Natural killer cell (primary cell): Measurements from ENCODE around the gene ATP13A5. TPM values are rescaled to one million over a fixed set of nuclear protein-coding genes. Genes with fewer than 3 reads are reported as not detected.

Experiments
- ATAC-seq, 3 donors: fragments of 150-1000 bp in 2 of 3; fragments of 200-7000 bp in 1 of 3; cut with Tn5 transposase; 1 replicate in 1 of 3; 2 replicates in 2 of 3; pipeline ENCODE4 v1.10.0; 2021; ENCODE audit warnings: mild to moderate bottlenecking in 2 of 3, moderate library complexity in 2 of 3
- DNase-seq, 2 donors: peaks; one replicate each; pipeline versions ENCODE4 v3.0.0 to v3.0.0-alpha.2; 2013 to 2021; ENCODE audit warnings: mixed read lengths in 1 of 2
- H3K27ac ChIP-seq: one replicate; pipeline ENCODE4 v1.5.1; 2013; ENCODE audit warnings: mild to moderate bottlenecking, low read length
- H3K27me3 ChIP-seq: one replicate; pipeline ENCODE4 v1.6.1; 2013; ENCODE audit warnings: low read length; ENCODE audit not compliant: control insufficient read depth, insufficient read depth
- H3K36me3 ChIP-seq: one replicate; pipeline ENCODE4 v1.6.1; 2013; ENCODE audit warnings: low read length; ENCODE audit not compliant: control insufficient read depth, insufficient read depth
- H3K4me1 ChIP-seq: one replicate; pipeline ENCODE4 v1.6.1; 2013; ENCODE audit warnings: low read length; ENCODE audit not compliant: control insufficient read depth, insufficient read depth
- H3K4me3 ChIP-seq: one replicate; pipeline ENCODE4 v1.5.1; 2013; ENCODE audit warnings: low read length
- H3K9me3 ChIP-seq: one replicate; pipeline ENCODE4 v1.6.1; 2013; ENCODE audit warnings: low read length; ENCODE audit not compliant: control insufficient read depth, insufficient read depth
- H3K27ac Mint-ChIP-seq, 2 donors: one replicate each; pipeline ENCODE4 v1.8.0; 2022; ENCODE audit warnings: mild to moderate bottlenecking in 2 of 2, mixed read lengths in 2 of 2, moderate library complexity in 1 of 2
- H3K27me3 Mint-ChIP-seq, 2 donors: one replicate each; pipeline ENCODE4 v1.8.0; 2022; ENCODE audit warnings: low read depth in 2 of 2, mixed read lengths in 2 of 2
- H3K36me3 Mint-ChIP-seq: one replicate; pipeline ENCODE4 v1.8.0; 2022; ENCODE audit warnings: mixed read lengths
- H3K4me1 Mint-ChIP-seq, 2 donors: one replicate each; pipeline ENCODE4 v1.8.0; 2022; ENCODE audit warnings: mixed read lengths in 2 of 2
- H3K4me3 Mint-ChIP-seq: one replicate; pipeline ENCODE4 v1.8.0; 2022; ENCODE audit warnings: mild to moderate bottlenecking, moderate library complexity, mixed read lengths
- H3K9me3 Mint-ChIP-seq, 2 donors: one replicate each; pipeline ENCODE4 v1.8.0; 2022; ENCODE audit warnings: mixed read lengths in 2 of 2
- WGBS: methylation state at CpG from one replicate; pipeline ENCODE4 v1.1.7; 2013; ENCODE audit warnings: missing lambda C conversion rate; ENCODE audit not compliant: insufficient coverage; 5-methylcytosine and 5-hydroxymethylcytosine counted together
- intact Hi-C: fragments of 100-400 bp; cut with micrococcal nuclease; formaldehyde crosslinking; loops from one replicate; pipeline ENCODE4 v1.14.2; 2022
- total RNA-seq, 4 donors: library from RNA; stranded (reverse); fragments of 120-200 nt in 1 of 4; gene quantifications; one replicate each; pipeline versions ENCODE4 v1.2.3 to v1.2.4, GENCODE V29; 2013 to 2022
- TF ChIP-seq, protein P1 (sequence below): fragments of 200-600 bp; IDR thresholded peaks from one replicate; pipeline ENCODE4 v1.8.0; 2022; ENCODE audit warnings: antibody characterized with exemption

Gene ATP13A5
- total RNA-seq, 3 donors from 2014 or later (not counting 1 experiment from before 2014, with no cell fraction given) = not detected

DNA sequence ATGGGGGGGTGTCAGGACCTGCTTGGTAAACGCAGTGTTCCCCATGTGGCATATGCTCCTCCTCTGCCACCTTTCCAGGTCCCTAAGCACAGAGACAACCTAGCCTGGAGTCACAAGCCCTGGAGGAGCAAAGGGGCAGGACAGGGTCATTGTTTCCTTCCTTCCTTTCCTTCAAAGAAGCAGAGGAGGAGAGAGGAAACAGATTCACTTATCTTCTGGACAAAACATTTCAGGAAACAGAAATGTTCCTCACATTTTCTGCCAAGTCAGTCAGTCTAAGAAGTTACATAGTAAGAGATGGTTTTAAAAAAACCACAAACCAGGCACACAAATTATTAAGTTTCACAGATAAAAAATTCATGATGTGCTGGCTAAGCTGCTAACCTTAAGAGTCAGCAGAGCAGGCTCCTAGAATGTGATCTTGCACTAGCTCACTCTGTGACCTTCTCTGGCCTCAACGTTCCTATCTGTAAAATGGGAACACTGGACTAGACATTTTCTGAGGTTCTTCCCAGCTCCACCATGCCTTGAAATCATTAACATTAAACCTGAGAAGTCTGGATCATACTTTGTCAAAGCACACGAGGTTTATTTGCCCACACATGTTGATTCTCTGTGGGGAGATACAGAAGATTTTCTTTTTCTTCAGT, 47.9 kb downstream of the ATP13A5 start:
- 54% methylated on average over 3 of the region's 3 CpGs for WGBS
- H3K4me1 ChIP-seq = no peaks in the 10 kb centered on the region
- no peaks in the 10 kb centered on the region for H3K9me3 ChIP-seq
- H3K27ac ChIP-seq = no peak overlapping the region
- TF ChIP-seq, protein P1, sequence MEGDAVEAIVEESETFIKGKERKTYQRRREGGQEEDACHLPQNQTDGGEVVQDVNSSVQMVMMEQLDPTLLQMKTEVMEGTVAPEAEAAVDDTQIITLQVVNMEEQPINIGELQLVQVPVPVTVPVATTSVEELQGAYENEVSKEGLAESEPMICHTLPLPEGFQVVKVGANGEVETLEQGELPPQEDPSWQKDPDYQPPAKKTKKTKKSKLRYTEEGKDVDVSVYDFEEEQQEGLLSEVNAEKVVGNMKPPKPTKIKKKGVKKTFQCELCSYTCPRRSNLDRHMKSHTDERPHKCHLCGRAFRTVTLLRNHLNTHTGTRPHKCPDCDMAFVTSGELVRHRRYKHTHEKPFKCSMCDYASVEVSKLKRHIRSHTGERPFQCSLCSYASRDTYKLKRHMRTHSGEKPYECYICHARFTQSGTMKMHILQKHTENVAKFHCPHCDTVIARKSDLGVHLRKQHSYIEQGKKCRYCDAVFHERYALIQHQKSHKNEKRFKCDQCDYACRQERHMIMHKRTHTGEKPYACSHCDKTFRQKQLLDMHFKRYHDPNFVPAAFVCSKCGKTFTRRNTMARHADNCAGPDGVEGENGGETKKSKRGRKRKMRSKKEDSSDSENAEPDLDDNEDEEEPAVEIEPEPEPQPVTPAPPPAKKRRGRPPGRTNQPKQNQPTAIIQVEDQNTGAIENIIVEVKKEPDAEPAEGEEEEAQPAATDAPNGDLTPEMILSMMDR = no peak
- H3K36me3 ChIP-seq = no peaks in the 10 kb centered on the region
- H3K9me3 Mint-ChIP-seq = peaks cover 3 to 4% of the 10 kb centered on the region in 2 donors
- H3K27me3 ChIP-seq = no peaks in the 10 kb centered on the region
- ATAC-seq (no peak), DNase-seq (no peak)
- H3K27me3 Mint-ChIP-seq = no peaks in the 10 kb centered on the region
- no peak overlapping the region for H3K27ac Mint-ChIP-seq
- H3K4me3 ChIP-seq = no peak overlapping the region
- H3K36me3 Mint-ChIP-seq = no peaks in the 10 kb centered on the region
- H3K4me1 Mint-ChIP-seq = no peaks in the 10 kb centered on the region
- H3K4me3 Mint-ChIP-seq = no peak overlapping the region
- intact Hi-C loops = no loop called here

DNA sequence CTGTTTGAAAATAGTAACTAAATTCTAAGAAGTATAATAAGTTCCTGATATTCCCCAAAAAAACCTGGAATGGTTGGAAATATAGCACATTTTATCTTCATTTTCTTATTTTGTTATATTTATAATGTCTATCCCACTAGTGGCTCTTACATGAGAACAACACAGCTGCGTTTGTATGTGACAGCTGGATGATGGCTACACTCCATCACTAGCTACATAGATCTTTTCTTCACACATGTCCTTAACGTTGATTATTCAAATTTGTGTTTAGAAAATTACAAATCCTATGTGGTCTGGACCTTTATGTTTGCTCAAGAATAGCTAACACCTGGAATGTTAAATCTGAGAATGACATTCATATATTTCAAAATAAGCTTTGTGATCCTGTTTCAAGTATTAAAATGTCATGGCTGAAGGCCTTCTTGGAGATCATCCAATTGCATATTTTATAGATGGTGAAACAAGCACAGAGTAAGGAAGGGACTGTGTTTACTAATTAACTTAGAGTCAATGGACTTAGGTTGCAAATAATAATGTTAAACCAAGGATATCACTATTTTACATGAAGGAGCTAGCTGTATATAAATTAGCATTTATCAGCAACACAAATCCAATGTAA, 60.8 kb downstream of the ATP13A5 start:
- no peak for DNase-seq
- no peak overlapping the region for H3K27ac ChIP-seq
- ATAC-seq = no peak
- H3K4me3 Mint-ChIP-seq = no peak overlapping the region
- no peaks in the 10 kb centered on the region for H3K4me1 ChIP-seq
- no peaks in the 10 kb centered on the region for H3K4me1 Mint-ChIP-seq
- no peaks in the 10 kb centered on the region for H3K36me3 Mint-ChIP-seq
- TF ChIP-seq, protein P1 = no peak
- no peak overlapping the region for H3K4me3 ChIP-seq
- intact Hi-C loops = no loop called here
- H3K27me3 ChIP-seq = no peaks in the 10 kb centered on the region
- H3K27ac Mint-ChIP-seq = no peak overlapping the region
- no peaks in the 10 kb centered on the region for H3K9me3 ChIP-seq
- no peaks in the 10 kb centered on the region for H3K36me3 ChIP-seq
- WGBS = 88% methylated on average over 1 of the region's 2 CpGs
- peaks cover 0 to 4% of the 10 kb centered on the region in 2 donors for H3K9me3 Mint-ChIP-seq
- no peaks in the 10 kb centered on the region for H3K27me3 Mint-ChIP-seq

DNA sequence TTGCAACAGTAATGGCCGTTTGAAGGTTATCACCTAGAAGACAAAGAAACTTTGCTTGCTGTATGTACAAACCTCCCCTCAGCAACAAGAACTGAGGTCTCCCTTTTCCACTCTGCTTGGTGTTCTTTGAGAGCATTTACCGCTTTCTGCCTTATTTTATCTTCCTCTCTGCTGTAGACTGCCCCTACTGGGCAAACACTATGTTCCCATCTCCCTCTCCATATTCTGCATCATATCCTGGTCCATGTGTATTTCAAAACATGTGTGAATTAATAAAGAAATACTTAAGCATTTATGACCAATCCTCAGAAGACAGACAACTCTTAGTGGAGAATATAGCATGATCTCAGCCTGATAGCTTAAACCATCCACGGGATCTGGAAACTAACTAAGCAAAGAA, 64.4 kb downstream of the ATP13A5 start:
- ATAC-seq = no peak
- H3K4me3 ChIP-seq = no peak overlapping the region
- H3K4me1 Mint-ChIP-seq = no peaks in the 10 kb centered on the region
- no peaks in the 10 kb centered on the region for H3K27me3 Mint-ChIP-seq
- no peak overlapping the region for H3K4me3 Mint-ChIP-seq
- H3K27me3 ChIP-seq = no peaks in the 10 kb centered on the region
- H3K27ac Mint-ChIP-seq = no peak overlapping the region
- no peak for DNase-seq
- H3K27ac ChIP-seq = no peak overlapping the region
- WGBS = 83% methylated on average over 3 of the region's 3 CpGs
- H3K9me3 ChIP-seq = no peaks in the 10 kb centered on the region
- H3K9me3 Mint-ChIP-seq = peaks cover 0 to 4% of the 10 kb centered on the region in 2 donors
- H3K36me3 ChIP-seq = no peaks in the 10 kb centered on the region
- TF ChIP-seq, protein P1 = no peak
- no peaks in the 10 kb centered on the region for H3K4me1 ChIP-seq
- H3K36me3 Mint-ChIP-seq = no peaks in the 10 kb centered on the region
- intact Hi-C loops = no loop called here
